Esophagus (tissue), 2 donors: Measurements from ENCODE around the gene PPM1F. TPM values are rescaled to one million over a fixed set of nuclear protein-coding genes. Genes with fewer than 3 reads are reported as not detected.

Experiments used
- H3K27ac ChIP-seq, 2 donors: one replicate each; pipeline ENCODE4 v1.5.1; 2013; ENCODE audit warnings: low read depth in 2 of 2, mild to moderate bottlenecking in 2 of 2, inconsistent platforms in 1 of 2, low read length in 1 of 2, moderate library complexity in 1 of 2
- H3K27me3 ChIP-seq, 2 donors: one replicate each; pipeline ENCODE4 v1.6.1; 2013; ENCODE audit warnings: low read length in 2 of 2, control low read depth in 1 of 2, mild to moderate bottlenecking in 1 of 2; ENCODE audit not compliant: insufficient read depth in 2 of 2, control insufficient read depth in 1 of 2
- H3K36me3 ChIP-seq, 2 donors: one replicate each; pipeline ENCODE4 v1.6.1; 2013; ENCODE audit warnings: low read length in 1 of 2; ENCODE audit not compliant: control insufficient read depth in 2 of 2, insufficient read depth in 2 of 2
- H3K4me1 ChIP-seq, 2 donors: one replicate each; pipeline ENCODE4 v1.6.1; 2013; ENCODE audit warnings: low read length in 1 of 2; ENCODE audit not compliant: control insufficient read depth in 2 of 2, insufficient read depth in 2 of 2
- H3K4me3 ChIP-seq, 2 donors: one replicate each; pipeline ENCODE4 v1.5.1; 2013; ENCODE audit warnings: low read length in 2 of 2, mild to moderate bottlenecking in 2 of 2, low read depth in 1 of 2, moderate library complexity in 1 of 2
- H3K9me3 ChIP-seq, 2 donors: one replicate each; pipeline ENCODE4 v1.6.1; 2013; ENCODE audit warnings: mild to moderate bottlenecking in 2 of 2, low read depth in 1 of 2, low read length in 1 of 2, moderate library complexity in 1 of 2; ENCODE audit not compliant: control insufficient read depth in 2 of 2, insufficient read depth in 1 of 2
- WGBS, 2 donors: extraction: QIAGEN DNeasy Blood & Tissue Kit; methylation state at CpG; one replicate each; pipeline ENCODE4 v1.1.7; 2013; 5-methylcytosine and 5-hydroxymethylcytosine counted together
- polyA plus RNA-seq, 2 donors: library from polyadenylated mRNA; stranded (reverse); fragments of 200-250 nt; gene quantifications; one replicate each; pipeline ENCODE4 v1.2.3, GENCODE V29; 2013
- donor health status: healthy with polysubstance abuse.
- donor health status: Bipolar disorder and iron deficiency.

Gene PPM1F
- polyA plus RNA-seq, 2 donors: 14.3 to 15.5 TPM

DNA sequence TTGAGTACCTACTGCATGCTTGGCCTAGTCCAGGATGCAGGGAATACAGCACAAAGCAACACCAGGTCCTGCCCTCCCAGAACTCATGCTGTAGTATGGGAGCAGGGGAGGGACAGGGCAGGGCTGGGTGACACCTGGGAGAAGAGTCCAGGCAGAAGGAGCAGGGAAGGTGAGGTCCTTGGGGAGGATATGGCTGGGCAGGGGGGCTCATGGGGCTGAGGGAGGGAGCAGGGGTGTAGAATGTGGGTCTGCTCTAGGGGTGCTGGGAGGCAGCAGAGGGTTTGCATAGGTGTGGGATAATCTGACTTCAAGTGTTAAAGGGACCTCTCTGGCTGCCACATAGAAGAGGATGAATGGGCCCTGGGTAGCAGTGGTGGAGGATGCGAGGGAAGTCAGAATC, 25.2 kb upstream of the PPM1F start:
- no peaks in the 10 kb centered on the region for H3K27me3 ChIP-seq
- WGBS, 2 donors: 98 to 100% methylated on average over 1 of the region's 1 CpG
- no peak overlapping the region for H3K27ac ChIP-seq
- peaks cover 12 to 18% of the 10 kb centered on the region in 2 donors for H3K36me3 ChIP-seq
- no peaks in the 10 kb centered on the region for H3K4me1 ChIP-seq
- no peaks in the 10 kb centered on the region for H3K9me3 ChIP-seq
- H3K4me3 ChIP-seq: no peak overlapping the region

- no peaks in the 10 kb centered on the region for H3K27me3 ChIP-seq
- WGBS, 2 donors: 91 to 93% methylated on average over 5 of the region's 5 CpGs
- no peaks in the 10 kb centered on the region for H3K9me3 ChIP-seq
- no peaks in the 10 kb centered on the region for H3K4me1 ChIP-seq
- peaks cover 19 to 34% of the 10 kb centered on the region in 2 donors for H3K36me3 ChIP-seq
- no peak overlapping the region for H3K27ac ChIP-seq
- H3K4me3 ChIP-seq: no peak overlapping the region
Measured at GRCh38 chr22:21975854-21976345, 23.3 kb upstream of the PPM1F start.

- WGBS, 2 donors: 92 to 94% methylated on average over 5 of the region's 5 CpGs
- no peaks in the 10 kb centered on the region for H3K4me1 ChIP-seq
- H3K9me3 ChIP-seq: no peaks in the 10 kb centered on the region
- H3K27ac ChIP-seq: no peak overlapping the region
- H3K27me3 ChIP-seq: no peaks in the 10 kb centered on the region
- no peak overlapping the region for H3K4me3 ChIP-seq
- H3K36me3 ChIP-seq: peaks cover 26 to 37% of the 10 kb centered on the region in 2 donors
Measured at GRCh38 chr22:21975273-21975672, 22.6 kb upstream of the PPM1F start.

GRCh38 chr22:21974058-21974649, 21.5 kb upstream of the PPM1F start:
- H3K9me3 ChIP-seq: no peaks in the 10 kb centered on the region
- no peaks in the 10 kb centered on the region for H3K4me1 ChIP-seq
- H3K27me3 ChIP-seq: no peaks in the 10 kb centered on the region
- H3K36me3 ChIP-seq: peaks cover 27 to 42% of the 10 kb centered on the region in 2 donors
- no peak overlapping the region for H3K27ac ChIP-seq
- no peak overlapping the region for H3K4me3 ChIP-seq
- 90 to 92% methylated on average over 12 of the region's 12 CpGs for WGBS, 2 donors

GRCh38 chr22:21972806-21973205, 20.2 kb upstream of the PPM1F start:
- WGBS, 2 donors: 85 to 86% methylated on average over 6 of the region's 6 CpGs
- H3K36me3 ChIP-seq: peaks cover 36 to 41% of the 10 kb centered on the region in 2 donors
- H3K4me3 ChIP-seq: no peak overlapping the region
- no peak overlapping the region for H3K27ac ChIP-seq
- no peaks in the 10 kb centered on the region for H3K4me1 ChIP-seq
- no peaks in the 10 kb centered on the region for H3K27me3 ChIP-seq
- H3K9me3 ChIP-seq: no peaks in the 10 kb centered on the region

DNA sequence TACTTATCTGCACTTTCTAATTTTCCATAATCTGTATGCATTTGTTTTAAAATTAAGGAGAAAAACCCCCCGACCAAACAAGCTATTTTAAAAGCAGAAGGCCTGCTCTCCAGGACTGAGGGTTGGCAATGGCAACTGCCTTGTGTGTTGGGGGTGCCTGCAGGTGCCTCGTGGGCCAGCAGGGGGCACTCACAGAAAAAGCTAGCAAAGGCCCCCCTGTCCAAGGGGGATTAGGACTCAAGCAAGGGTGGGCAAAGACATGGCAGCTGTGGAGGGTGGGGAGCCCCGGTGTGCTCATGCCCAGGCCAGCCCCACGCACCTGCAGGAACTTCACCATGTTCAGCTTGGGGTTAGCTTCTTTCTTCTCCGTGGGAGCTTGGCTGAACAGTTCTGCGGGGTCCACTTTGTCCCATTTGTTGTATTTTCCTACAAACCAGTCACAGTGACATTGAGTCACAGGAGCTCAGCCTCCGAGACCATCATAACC, 19.7 kb upstream of the PPM1F start:
- H3K4me3 ChIP-seq: no peak overlapping the region
- H3K36me3 ChIP-seq: peaks cover 37 to 45% of the 10 kb centered on the region in 2 donors
- H3K4me1 ChIP-seq: no peaks in the 10 kb centered on the region
- no peaks in the 10 kb centered on the region for H3K9me3 ChIP-seq
- 67 to 72% methylated on average over 7 of the region's 7 CpGs for WGBS, 2 donors
- H3K27ac ChIP-seq: no peak overlapping the region
- no peaks in the 10 kb centered on the region for H3K27me3 ChIP-seq

DNA sequence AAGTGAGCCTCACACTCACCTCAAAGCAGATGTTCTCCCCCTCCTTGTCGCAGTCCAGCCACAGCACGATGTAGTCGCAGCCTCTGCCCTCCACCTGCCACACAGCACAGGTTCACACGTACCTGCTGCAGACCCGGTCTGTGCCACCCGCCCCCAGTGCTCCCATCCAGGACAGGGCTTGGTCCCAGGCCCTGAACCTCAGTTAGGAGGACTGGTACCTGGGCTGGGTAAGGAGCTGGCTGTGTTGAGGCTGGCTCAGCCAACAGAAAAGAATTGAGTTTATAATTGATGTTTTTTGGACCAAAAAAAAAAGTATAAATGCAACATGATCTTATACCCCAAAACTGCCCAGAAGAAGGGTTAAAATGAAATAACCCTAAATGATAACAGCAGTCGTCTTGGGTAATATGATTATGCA, 19.2 kb upstream of the PPM1F start:
- H3K4me3 ChIP-seq: no peak overlapping the region
- peaks cover 38 to 50% of the 10 kb centered on the region in 2 donors for H3K36me3 ChIP-seq
- H3K9me3 ChIP-seq: no peaks in the 10 kb centered on the region
- no peak overlapping the region for H3K27ac ChIP-seq
- H3K27me3 ChIP-seq: no peaks in the 10 kb centered on the region
- no peaks in the 10 kb centered on the region for H3K4me1 ChIP-seq
- 91 to 93% methylated on average over 7 of the region's 7 CpGs for WGBS, 2 donors

DNA sequence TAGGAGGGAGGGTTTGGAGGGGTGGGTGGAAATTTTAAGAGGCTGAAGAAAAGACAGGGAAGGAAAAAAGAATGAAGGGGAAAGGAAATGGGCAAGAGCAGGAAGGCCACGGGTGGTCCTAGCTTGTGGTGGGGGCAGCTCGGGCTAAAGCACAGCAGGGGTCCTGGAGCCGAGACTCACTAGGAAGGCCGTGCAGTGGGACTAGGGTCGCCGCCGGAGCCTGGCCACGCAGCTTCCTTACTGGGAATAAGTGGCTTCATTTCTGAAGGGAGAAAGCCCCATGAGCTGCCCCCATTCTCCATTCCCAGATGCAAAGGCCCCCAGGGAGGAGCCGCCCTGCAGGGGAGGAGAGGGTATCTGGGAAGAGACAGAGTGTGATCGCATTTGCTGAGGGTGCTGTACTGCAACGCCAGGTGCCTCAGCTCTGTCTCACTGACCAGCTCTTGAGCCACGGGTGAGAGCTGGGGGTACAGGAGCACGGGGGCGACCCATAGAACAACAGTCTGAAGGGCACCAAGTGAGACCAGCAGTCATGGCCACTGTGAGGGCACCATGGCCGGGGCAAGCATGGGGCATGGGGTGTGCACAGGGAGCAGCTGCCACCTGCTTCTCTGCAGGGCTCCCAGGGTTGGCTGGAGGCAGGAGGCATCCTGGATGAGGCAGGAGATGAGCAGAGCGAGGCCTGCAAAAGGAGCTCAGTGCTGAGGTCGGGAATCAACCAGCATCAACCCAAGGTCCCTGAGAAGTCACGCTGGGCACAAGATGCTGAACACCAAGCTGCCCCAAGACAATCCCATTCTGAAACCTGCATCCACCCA, 18.4 kb upstream of the PPM1F start:
- Histone ChIP-seq H3K9me3 (no peaks in the 10 kb centered on the region), H3K4me1 (no peaks in the 10 kb centered on the region), H3K4me3 (no peak overlapping the region), H3K27me3 (no peaks in the 10 kb centered on the region), H3K36me3 (peaks cover 44 to 58% of the 10 kb centered on the region in 2 donors), H3K27ac (no peak overlapping the region)
- 91 to 93% methylated on average over 18 of the region's 18 CpGs for WGBS, 2 donors

GRCh38 chr22:21970037-21970799, 17.6 kb upstream of the PPM1F start:
- Histone ChIP-seq H3K4me1 (no peaks in the 10 kb centered on the region), H3K4me3 (no peak overlapping the region), H3K36me3 (peaks cover 44 to 58% of the 10 kb centered on the region in 2 donors), H3K27me3 (no peaks in the 10 kb centered on the region), H3K27ac (no peak overlapping the region), H3K9me3 (no peaks in the 10 kb centered on the region)
- WGBS, 2 donors: 66 to 78% methylated on average over 19 of the region's 19 CpGs
